ENCODE data around the gene EDN1.

Gene EDN1

GRCh38 chr6:12293931-12294807, 4.0 kb downstream of the EDN1 start:
- Histone ChIP-seq H3K4me3 (ENCODE audit: low read depth in 1 of 2, low read length in 2 of 2) (no peak overlapping the region), H3K27me3 (ENCODE audit: insufficient read depth, low read length, poor library complexity) (peaks cover 31% of the 10 kb centered on the region), H3K4me2 (ENCODE audit: insufficient read depth, low read length) (no peak overlapping the region), H3K27ac (ENCODE audit: low read length) (no peak overlapping the region), H3K9me3 (ENCODE audit: insufficient read depth, low read length, severe bottlenecking) (no peaks in the 10 kb centered on the region), H3K4me1 (ENCODE audit: insufficient read depth, low read length) (no peaks in the 10 kb centered on the region), H3K9ac (ENCODE audit: low read depth, low read length) (no peak overlapping the region), H2AFZ (ENCODE audit: low read depth, low read length) (no peak overlapping the region), H3K79me2 (ENCODE audit: insufficient read depth, low read length) (no peaks in the 10 kb centered on the region), H3K36me3 (ENCODE audit: insufficient read depth, low read length) (no peaks in the 10 kb centered on the region), H4K20me1 (ENCODE audit: insufficient read depth, low read length) (no peaks in the 10 kb centered on the region)
- no peak for ATAC-seq (ENCODE audit: insufficient read depth, low read depth)
- no peak for TF ChIP-seq CTCF (IDR thresholded peaks at IDR 0.05; ENCODE audit: borderline replicate concordance, extremely low read depth, low read length, poor library complexity, severe bottlenecking)
- TF ChIP-seq EZH2 (IDR thresholded peaks at IDR 0.05; ENCODE audit: borderline replicate concordance, low read depth, low read length, severe bottlenecking): no peak
- DNase-seq: no peak

- H3K27me3 ChIP-seq (ENCODE audit: insufficient read depth, low read length, poor library complexity): peaks cover 25% of the 10 kb centered on the region
- H3K4me3 ChIP-seq (ENCODE audit: low read depth in 1 of 2, low read length in 2 of 2): no peak overlapping the region
- no peaks in the 10 kb centered on the region for H3K9me3 ChIP-seq (ENCODE audit: insufficient read depth, low read length, severe bottlenecking)
- H3K27ac ChIP-seq (ENCODE audit: low read length): no peak overlapping the region
- H3K9ac ChIP-seq (ENCODE audit: low read depth, low read length): no peak overlapping the region
- H3K79me2 ChIP-seq (ENCODE audit: insufficient read depth, low read length): no peaks in the 10 kb centered on the region
- ATAC-seq (ENCODE audit: insufficient read depth, low read depth) (no peak), DNase-seq (no peak)
- no peaks in the 10 kb centered on the region for H3K36me3 ChIP-seq (ENCODE audit: insufficient read depth, low read length)
- no peaks in the 10 kb centered on the region for H3K4me1 ChIP-seq (ENCODE audit: insufficient read depth, low read length)
- H3K4me2 ChIP-seq (ENCODE audit: insufficient read depth, low read length): no peak overlapping the region
- H4K20me1 ChIP-seq (ENCODE audit: insufficient read depth, low read length): no peaks in the 10 kb centered on the region
- no peak overlapping the region for H2AFZ ChIP-seq (ENCODE audit: low read depth, low read length)
- TF ChIP-seq EZH2 (IDR thresholded peaks at IDR 0.05; ENCODE audit: borderline replicate concordance, low read depth, low read length, severe bottlenecking) (no peak), CTCF (IDR thresholded peaks at IDR 0.05; ENCODE audit: borderline replicate concordance, extremely low read depth, low read length, poor library complexity, severe bottlenecking) (no peak)
Measured at GRCh38 chr6:12294851-12295536, 4.8 kb downstream of the EDN1 start.

- Histone ChIP-seq H3K27me3 (ENCODE audit: insufficient read depth, low read length, poor library complexity) (peaks cover 18% of the 10 kb centered on the region), H3K36me3 (ENCODE audit: insufficient read depth, low read length) (no peaks in the 10 kb centered on the region), H4K20me1 (ENCODE audit: insufficient read depth, low read length) (no peaks in the 10 kb centered on the region), H3K79me2 (ENCODE audit: insufficient read depth, low read length) (no peaks in the 10 kb centered on the region), H3K4me2 (ENCODE audit: insufficient read depth, low read length) (no peak overlapping the region), H3K27ac (ENCODE audit: low read length) (no peak overlapping the region), H3K4me1 (ENCODE audit: insufficient read depth, low read length) (no peaks in the 10 kb centered on the region), H2AFZ (ENCODE audit: low read depth, low read length) (no peak overlapping the region), H3K4me3 (ENCODE audit: low read depth in 1 of 2, low read length in 2 of 2) (no peak overlapping the region), H3K9me3 (ENCODE audit: insufficient read depth, low read length, severe bottlenecking) (no peaks in the 10 kb centered on the region), H3K9ac (ENCODE audit: low read depth, low read length) (no peak overlapping the region)
- TF ChIP-seq CTCF (IDR thresholded peaks at IDR 0.05; ENCODE audit: borderline replicate concordance, extremely low read depth, low read length, poor library complexity, severe bottlenecking) (no peak), EZH2 (IDR thresholded peaks at IDR 0.05; ENCODE audit: borderline replicate concordance, low read depth, low read length, severe bottlenecking) (no peak)
- ATAC-seq (ENCODE audit: insufficient read depth, low read depth) (no peak), DNase-seq (no peak)
Measured at GRCh38 chr6:12295558-12296254, 5.5 kb downstream of the EDN1 start.

Measured in DND-41 (cell line).